IMR-90 (cell line): ENCODE results near the gene USP32. TPM values are rescaled to one million over a fixed set of nuclear protein-coding genes. Genes with fewer than 3 reads are reported as not detected.
"Not testable (repeated sequence)": the region's sequence is repeated elsewhere in the genome, so short reads cannot be mapped to it uniquely, and the experiment has no call there.

ENCODE experiments used
- ATAC-seq: fragments of 200-7000 bp; cut with Tn5 transposase; 2 replicates; pipeline ENCODE4 v1.9.1; 2020; ENCODE audit warnings: low read depth, mild to moderate bottlenecking, moderate library complexity
- BruUV-seq: library from RNA; stranded (reverse); fragments of 400-500 nt; replicated peaks from 2 replicates; lab custom pipeline; 2021; lab: Mats Ljungman, UMichigan
- CTCF ChIA-PET: fragments of 300-600 bp; formaldehyde crosslinking; extraction: SDS; loops from one replicate; lab custom pipeline; 2021; ENCODE audit warnings: antibody characterized with exemption; lab: Yijun Ruan, JAX
- POLR2A ChIA-PET: fragments of 300-600 bp; sonication (Branson Sonifier 250); formaldehyde crosslinking; loops from one replicate; lab custom pipeline; 2022; ENCODE audit warnings: antibody characterized with exemption; ENCODE audit not compliant: unreplicated experiment; lab: Charles Lee
- DNase-seq: peaks from one replicate; pipeline ENCODE4 v3.0.0; 2013
- H2AFZ ChIP-seq: replicated peaks from 2 replicates; pipeline ENCODE3; 2013; ENCODE audit warnings: low read length, mild to moderate bottlenecking; ENCODE audit not compliant: poor library complexity
- H2AK5ac ChIP-seq: 2 replicates; pipeline ENCODE4 v1.6.1; 2013; ENCODE audit warnings: low read depth, low read length, inconsistent platforms
- H2AK9ac ChIP-seq: replicated peaks from 2 replicates; pipeline ENCODE3; 2013; ENCODE audit warnings: mild to moderate bottlenecking, low read depth, low read length, moderate library complexity; ENCODE audit not compliant: poor library complexity
- H2BK120ac ChIP-seq: 2 replicates; pipeline ENCODE4 v1.6.1; 2013; ENCODE audit warnings: low read depth, low read length, inconsistent platforms
- H2BK15ac ChIP-seq: 3 replicates; pipeline ENCODE4 v1.6.1; 2013; ENCODE audit warnings: low read depth, low read length, inconsistent platforms
- H2BK20ac ChIP-seq: 2 replicates; pipeline ENCODE4 v1.6.1; 2013; ENCODE audit warnings: low read depth, mild to moderate bottlenecking, inconsistent platforms, low read length, moderate library complexity
- H2BK5ac ChIP-seq: 2 replicates; pipeline ENCODE4 v1.6.1; 2013; ENCODE audit warnings: mild to moderate bottlenecking, low read depth, low read length, inconsistent platforms; ENCODE audit not compliant: poor library complexity, severe bottlenecking
- H3K14ac ChIP-seq: replicated peaks from 2 replicates; pipeline ENCODE4 v1.6.1; 2013; ENCODE audit warnings: low read depth, low read length, inconsistent platforms
- H3K18ac ChIP-seq: 2 replicates; pipeline ENCODE4 v1.6.1; 2013; ENCODE audit warnings: low read depth, low read length, control low read depth
- H3K23ac ChIP-seq: 2 replicates; pipeline ENCODE4 v1.6.1; 2013; ENCODE audit warnings: low read depth, low read length, inconsistent platforms
- H3K27ac ChIP-seq: 2 replicates; pipeline ENCODE4 v1.5.1; 2013; ENCODE audit warnings: mild to moderate bottlenecking, control low read depth, low read length; ENCODE audit not compliant: insufficient read depth
- H3K27me3 ChIP-seq: 2 replicates; pipeline ENCODE4 v1.6.1; 2013; ENCODE audit warnings: low read length; ENCODE audit not compliant: control insufficient read depth, insufficient read depth
- H3K36me3 ChIP-seq: 2 replicates; pipeline ENCODE4 v1.6.1; 2013; ENCODE audit warnings: low read length, mixed read lengths; ENCODE audit not compliant: control insufficient read depth, insufficient read depth
- H3K4ac ChIP-seq: 2 replicates; pipeline ENCODE4 v1.6.1; 2013; ENCODE audit warnings: low read depth, low read length, inconsistent platforms
- H3K4me1 ChIP-seq: 2 replicates; pipeline ENCODE4 v1.6.1; 2013; ENCODE audit warnings: low read length, mixed read lengths; ENCODE audit not compliant: control insufficient read depth, insufficient read depth
- H3K4me2 ChIP-seq: 2 replicates; pipeline ENCODE4 v1.6.1; 2013; ENCODE audit warnings: low read depth, mild to moderate bottlenecking, control low read depth, low read length, moderate library complexity
- H3K4me3 ChIP-seq: 2 replicates; pipeline ENCODE4 v1.5.1; 2013; ENCODE audit warnings: low read depth, mild to moderate bottlenecking, control low read depth, low read length, moderate library complexity; ENCODE audit not compliant: insufficient read depth
- H3K56ac ChIP-seq: 2 replicates; pipeline ENCODE4 v1.6.1; 2013; ENCODE audit warnings: low read length, inconsistent platforms; ENCODE audit not compliant: insufficient read depth; ENCODE audit errors: extremely low read depth
- H3K79me1 ChIP-seq, 2 experiments: 2 replicates each; pipeline ENCODE4 v1.6.1; 2013; ENCODE audit warnings: low read length in 2 of 2, inconsistent platforms in 1 of 2, low read depth in 1 of 2
- H3K9ac ChIP-seq: 2 replicates; pipeline ENCODE4 v1.6.1; 2013; ENCODE audit warnings: low read depth, low read length, control low read depth
- H3K9me1 ChIP-seq: 2 replicates; pipeline ENCODE4 v1.6.1; 2013; ENCODE audit warnings: low read length, inconsistent platforms; ENCODE audit not compliant: insufficient read depth
- H3K9me3 ChIP-seq: 2 replicates; pipeline ENCODE4 v1.6.1; 2013; ENCODE audit warnings: low read length; ENCODE audit not compliant: control insufficient read depth, insufficient read depth
- H4K20me1 ChIP-seq: 2 replicates; pipeline ENCODE4 v1.6.1; 2013; ENCODE audit warnings: low read length, inconsistent platforms; ENCODE audit not compliant: insufficient read depth
- H4K5ac ChIP-seq: 2 replicates; pipeline ENCODE4 v1.6.1; 2013; ENCODE audit warnings: mild to moderate bottlenecking, low read depth, low read length, control low read depth
- H4K8ac ChIP-seq, 2 experiments: 2 replicates each; pipeline ENCODE4 v1.6.1; 2013; ENCODE audit warnings: low read depth in 2 of 2, low read length in 2 of 2, control low read depth in 1 of 2, inconsistent platforms in 1 of 2
- H4K91ac ChIP-seq: 2 replicates; pipeline ENCODE4 v1.6.1; 2013; ENCODE audit warnings: low read depth, low read length, inconsistent platforms; ENCODE audit not compliant: insufficient read depth
- NFE2L2 ChIP-seq: fragments of 150-350 bp; IDR thresholded peaks from 2 replicates; pipeline ENCODE4 v1.6.1; 2016; ENCODE audit warnings: low read depth, mild to moderate bottlenecking, low read length
- USF2 ChIP-seq: fragments of 150-350 bp; IDR thresholded peaks from 2 replicates; pipeline ENCODE4 v1.6.1; 2017; ENCODE audit warnings: mild to moderate bottlenecking, antibody characterized with exemption, low read length, low read depth
- WGBS, 2 experiments: methylation state at CpG; one replicate each; pipeline versions ENCODE4 v1.1.5 to v1.1.7; 2013; ENCODE audit warnings: missing lambda C conversion rate in 2 of 2; ENCODE audit not compliant: insufficient read length in 1 of 2; ENCODE audit errors: extremely low coverage in 2 of 2; 5-methylcytosine and 5-hydroxymethylcytosine counted together
- dilution Hi-C: fragments of 300-500 bp; cut with HindIII; formaldehyde crosslinking; loops from one replicate; pipeline ENCODE4 v1.14.3; 2018; ENCODE audit warnings: low sequenced_read_pairs; ENCODE audit not compliant: unreplicated experiment
- in situ Hi-C: fragments of 300-500 bp; cut with MboI; formaldehyde crosslinking; loops from 3 replicates; pipeline ENCODE4 v1.14.3; 2019; ENCODE audit warnings: low sequenced_read_pairs, inconsistent platforms, mixed read lengths
- intact Hi-C: fragments of 100-400 bp; cut with micrococcal nuclease; formaldehyde crosslinking; loops from 2 replicates; pipeline ENCODE4 v1.10.0; 2022
- polyA plus RNA-seq, 3 experiments: library from polyadenylated mRNA; depleted of rRNA; stranded (reverse); fragments of >200 nt; gene quantifications; 2 replicates each; pipeline ENCODE4 v1.2.3, GENCODE V29; 2012; ENCODE audit warnings: low replicate concordance in 1 of 3
- total RNA-seq: library from RNA; depleted of rRNA; stranded (reverse); fragments of >200 nt; gene quantifications from 2 replicates; pipeline ENCODE4 v1.2.3, GENCODE V29; 2012

Gene USP32
- total and polyA plus RNA-seq, 2 of the 4 experiments (the other 2 are of a cell fraction), result 16.8 to 46.8 TPM

- no peak for TF ChIP-seq USF2
- no peak for TF ChIP-seq NFE2L2
These were observed 43.6 kb upstream of the USP32 start (continued) for GRCh38 chr17:60435244-60436167.

GRCh38 chr17:60433021-60433997, 41.4 kb upstream of the USP32 start:
- H3K4me2 ChIP-seq, POLR2A ChIA-PET, H2BK120ac ChIP-seq, H3K23ac ChIP-seq, H3K56ac ChIP-seq, H3K14ac ChIP-seq, H4K20me1 ChIP-seq, H3K4ac ChIP-seq, H4K5ac ChIP-seq, dilution Hi-C loops, H3K9me1 ChIP-seq, H2BK20ac ChIP-seq, H2BK15ac ChIP-seq, H3K27ac ChIP-seq, H2AK9ac ChIP-seq, H3K18ac ChIP-seq, H3K4me3 ChIP-seq, H3K4me1 ChIP-seq, ATAC-seq, H3K79me1 ChIP-seq, H2BK5ac ChIP-seq, H3K36me3 ChIP-seq, H2AK5ac ChIP-seq, H3K9ac ChIP-seq, H4K91ac ChIP-seq, DNase-seq, H4K8ac ChIP-seq, BruUV-seq, intact Hi-C loops, H3K27me3 ChIP-seq, H3K9me3 ChIP-seq, H2AFZ ChIP-seq, in situ Hi-C loops: not testable (repeated sequence)
- CTCF ChIA-PET, result interaction anchor here (0.6 kb wide), 1 partner anchor 142 kb away, joined by 3 read pairs; no protein-coding TSS in a partner anchor
- WGBS, 2 experiments, result 100% methylated on average over 2 of the region's 4 CpGs; no CpG with 5 or more reads in 1 of the 2 experiments
